SJCRH30 (cell line): ENCODE measurements around the gene FES. TPM values are rescaled to one million over a fixed set of nuclear protein-coding genes. Genes with fewer than 3 reads are reported as not detected.
"Not testable (repeated sequence)": the region's sequence is repeated elsewhere in the genome, so short reads cannot be mapped to it uniquely, and the experiment has no call there.

ENCODE experiments used
- DNase-seq, 2 experiments: peaks; one replicate each; pipeline ENCODE4 v3.0.0-alpha.2; 2015 to 2020
- H3K27ac ChIP-seq: fragments of 250-450 bp; sonication (Bioruptor Pico); 2 replicates; pipeline ENCODE4 v1.5.1; 2020; ENCODE audit warnings: mild to moderate bottlenecking, moderate library complexity
- H3K27me3 ChIP-seq: fragments of 250-450 bp; sonication (Bioruptor Pico); 2 replicates; pipeline ENCODE4 v1.5.1; 2020; ENCODE audit warnings: mild to moderate bottlenecking, moderate library complexity
- H3K36me3 ChIP-seq: fragments of 250-450 bp; sonication (Bioruptor Pico); 2 replicates; pipeline ENCODE4 v1.5.1; 2020; ENCODE audit warnings: mild to moderate bottlenecking, moderate library complexity
- H3K4me1 ChIP-seq: fragments of 250-450 bp; sonication (Bioruptor Pico); 2 replicates; pipeline ENCODE4 v1.5.1; 2020; ENCODE audit warnings: mild to moderate bottlenecking, moderate library complexity
- H3K4me3 ChIP-seq: fragments of 250-450 bp; sonication (Bioruptor Pico); 2 replicates; pipeline ENCODE4 v1.5.1; 2020; ENCODE audit warnings: mild to moderate bottlenecking, moderate library complexity
- H3K9me3 ChIP-seq: fragments of 250-450 bp; sonication (Bioruptor Pico); replicated peaks from 2 replicates; pipeline ENCODE4 v1.5.1; 2020; ENCODE audit warnings: mild to moderate bottlenecking, moderate library complexity
- total RNA-seq: library from RNA; depleted of rRNA; stranded (reverse); fragments of >200 nt; shearing (Covaris generic); gene quantifications from 2 replicates; pipeline ENCODE4 v1.2.3, GENCODE V29; 2014

Gene FES
- total RNA-seq, 1 experiment from 2014 or later: 1.1 TPM

- peak; percentile 39 to 58 for DNase-seq
- H3K27ac ChIP-seq: peak within 1 kb of the TSS; percentile 33
- H3K4me1 ChIP-seq: peaks cover 13% of the 10 kb centered on the region
- H3K36me3 ChIP-seq: peaks cover 2% of the 10 kb centered on the region; the same call in 1 of the 2 replicates
- no peaks in the 10 kb centered on the region for H3K27me3 ChIP-seq
- no peaks in the 10 kb centered on the region for H3K9me3 ChIP-seq
- peak within 1 kb of the TSS; percentile 67 for H3K4me3 ChIP-seq
These were observed 18.8 kb downstream of the FES start, which contains the start of gene MAN2A2 for GRCh38 chr15:90902840-90903732. Gene MAN2A2, plus strand, starts transcription at chr15:90903302. Its CDS starts 906 bp downstream, at chr15:90904208.

DNA sequence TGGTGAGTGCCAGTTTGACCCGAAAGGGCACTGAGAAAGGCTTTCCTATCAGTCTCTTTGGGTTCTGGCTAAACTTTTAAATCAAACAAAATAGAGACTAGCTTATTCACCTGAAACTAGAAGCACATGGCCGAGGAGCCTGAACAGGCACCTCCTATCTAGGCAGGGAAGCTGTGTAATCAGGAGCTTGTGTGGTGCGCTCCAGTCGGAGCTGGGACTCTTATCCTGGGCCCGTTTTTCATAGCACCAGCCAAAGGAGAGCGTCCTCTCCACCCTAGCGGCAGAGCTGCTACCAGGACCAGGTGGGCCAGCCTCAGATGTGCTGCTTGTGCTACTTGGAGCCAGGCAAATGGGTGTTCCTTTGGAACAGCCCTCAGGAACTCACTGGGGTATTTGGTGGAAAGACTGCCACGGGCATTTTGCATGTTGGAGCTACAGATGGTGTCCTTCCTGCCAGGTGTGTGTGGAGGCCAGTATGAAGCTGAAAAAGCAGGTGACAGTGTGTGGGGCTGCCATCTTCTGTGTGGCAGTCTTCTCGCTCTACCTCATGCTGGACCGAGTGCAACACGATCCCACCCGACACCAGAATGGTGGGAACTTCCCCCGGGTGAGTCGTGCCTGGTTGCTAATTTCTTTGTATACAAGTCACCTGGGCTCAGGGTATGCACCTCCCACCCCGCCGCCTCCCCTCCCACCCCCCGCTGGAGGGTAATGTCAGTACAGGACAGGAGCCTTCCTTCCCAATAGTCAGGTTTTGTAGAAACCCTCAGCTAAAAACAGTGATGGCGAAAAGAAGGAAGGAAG is 19.6 kb downstream of the FES start:
- no peak for DNase-seq
- peak overlapping the region; percentile 67 for H3K4me3 ChIP-seq
- no peaks in the 10 kb centered on the region for H3K9me3 ChIP-seq
- no peak overlapping the region for H3K27ac ChIP-seq
- H3K27me3 ChIP-seq: no peaks in the 10 kb centered on the region
- peaks cover 13% of the 10 kb centered on the region for H3K4me1 ChIP-seq
- H3K36me3 ChIP-seq: peaks cover 2% of the 10 kb centered on the region; the same call in 1 of the 2 replicates

DNA sequence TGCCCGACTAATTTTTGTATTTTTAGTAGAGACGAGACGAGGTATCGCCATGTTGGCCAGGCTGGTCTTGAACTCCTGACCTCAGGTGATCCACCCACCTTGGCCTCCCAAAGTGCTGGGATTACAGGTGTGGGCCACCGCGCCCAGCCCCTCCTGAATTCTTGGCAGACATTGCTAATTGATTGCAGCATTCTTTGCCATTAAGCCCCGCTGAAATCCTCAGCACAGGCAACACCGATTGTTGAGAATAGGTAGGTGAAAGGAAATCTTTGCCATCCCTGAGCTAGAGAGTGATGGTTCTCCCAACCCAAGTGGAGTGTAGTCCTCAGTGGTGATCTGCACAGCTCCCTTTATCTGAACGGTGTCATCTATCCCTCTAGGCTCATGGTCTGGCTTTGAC is 20.4 kb downstream of the FES start:
- Histone ChIP-seq H3K27me3 (no peaks in the 10 kb centered on the region), H3K27ac (no peak overlapping the region), H3K36me3 (peaks cover 2% of the 10 kb centered on the region; the same call in 1 of the 2 replicates), H3K4me3 (no peak overlapping the region), H3K9me3 (no peaks in the 10 kb centered on the region), H3K4me1 (peaks cover 13% of the 10 kb centered on the region)
- DNase-seq: no peak

GRCh38 chr15:90905306-90906180 is 21.2 kb downstream of the FES start:
- Histone ChIP-seq H3K9me3 (no peaks in the 10 kb centered on the region), H3K4me3 (no peak overlapping the region), H3K36me3 (peaks cover 2% of the 10 kb centered on the region; the same call in 1 of the 2 replicates), H3K27me3 (no peaks in the 10 kb centered on the region), H3K4me1 (peaks cover 13% of the 10 kb centered on the region), H3K27ac (no peak overlapping the region)
- DNase-seq: no peak

GRCh38 chr15:90906181-90906849 is 22.0 kb downstream of the FES start:
- Histone ChIP-seq H3K27ac (no peak overlapping the region), H3K27me3 (no peaks in the 10 kb centered on the region), H3K36me3 (peaks cover 2% of the 10 kb centered on the region; the same call in 1 of the 2 replicates), H3K4me3 (no peak overlapping the region), H3K9me3 (no peaks in the 10 kb centered on the region), H3K4me1 (peaks cover 13% of the 10 kb centered on the region)
- DNase-seq: no peak

- H3K4me1 ChIP-seq: peaks cover 7% of the 10 kb centered on the region
- H3K4me3 ChIP-seq: no peak overlapping the region
- no peak overlapping the region for H3K27ac ChIP-seq
- DNase-seq: no peak
- H3K36me3 ChIP-seq: peaks cover 2% of the 10 kb centered on the region; the same call in 1 of the 2 replicates
- no peaks in the 10 kb centered on the region for H3K27me3 ChIP-seq
- no peaks in the 10 kb centered on the region for H3K9me3 ChIP-seq
These were observed 22.9 kb downstream of the FES start for GRCh38 chr15:90907051-90907660.

DNA sequence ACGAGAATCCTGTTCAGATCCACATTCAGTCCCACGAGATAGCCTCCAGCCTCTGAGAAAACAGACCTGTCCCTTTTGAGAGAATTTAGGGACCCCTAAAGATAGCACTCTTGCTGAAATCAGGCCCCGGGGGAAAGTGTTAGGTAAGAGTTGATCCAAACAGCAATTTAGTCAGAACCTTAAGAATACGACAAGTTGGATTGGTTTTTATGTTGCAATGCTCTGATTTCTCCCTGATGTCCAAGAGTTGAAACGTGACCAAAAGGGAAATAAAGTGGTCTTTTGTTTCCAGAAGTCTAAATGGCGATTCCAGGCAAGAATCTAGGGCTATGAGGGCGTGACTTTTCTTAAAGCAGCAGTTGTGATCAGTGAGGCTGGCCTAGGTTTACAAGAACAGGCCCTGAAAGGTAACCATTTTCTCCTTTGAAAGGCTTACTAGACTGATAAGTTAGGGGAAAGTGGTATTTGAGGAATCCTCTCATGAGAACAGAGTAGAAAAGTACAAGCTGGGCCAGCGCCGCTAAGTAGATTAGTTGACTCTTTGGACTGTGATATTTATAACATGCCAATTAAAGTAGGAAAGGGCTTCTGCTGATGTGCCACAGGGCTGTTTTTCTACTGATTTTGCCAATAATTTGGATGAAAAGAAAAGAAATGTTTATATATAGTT is 23.7 kb downstream of the FES start:
- H3K9me3 ChIP-seq: no peaks in the 10 kb centered on the region
- no peak for DNase-seq
- peaks cover 7% of the 10 kb centered on the region for H3K4me1 ChIP-seq
- H3K4me3 ChIP-seq: no peak overlapping the region
- peaks cover 2% of the 10 kb centered on the region; the same call in 1 of the 2 replicates for H3K36me3 ChIP-seq
- H3K27ac ChIP-seq: no peak overlapping the region
- no peaks in the 10 kb centered on the region for H3K27me3 ChIP-seq

DNA sequence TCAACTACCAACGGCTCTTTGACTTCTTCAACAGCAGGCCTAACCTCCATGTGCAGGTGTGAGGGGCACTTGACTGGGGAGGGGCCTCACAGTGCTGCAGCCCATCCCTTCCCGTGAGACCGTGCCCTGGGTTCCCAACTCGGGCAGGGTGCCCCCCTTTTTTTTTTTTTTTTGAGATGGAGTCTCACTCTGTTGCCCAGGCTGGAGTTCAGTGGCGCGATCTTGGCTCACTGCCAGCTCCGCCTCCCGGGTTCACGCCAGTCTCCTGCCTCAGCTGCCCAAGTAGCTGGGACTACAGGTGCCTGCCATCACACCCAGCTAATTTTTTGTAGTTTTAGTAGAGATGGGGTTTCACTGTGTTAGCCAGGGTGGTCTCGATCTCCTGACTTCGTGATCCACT is 25.1 kb downstream of the FES start:
- not testable (repeated sequence) for H3K9me3 ChIP-seq, H3K27ac ChIP-seq, H3K36me3 ChIP-seq, DNase-seq, H3K4me1 ChIP-seq, H3K4me3 ChIP-seq, H3K27me3 ChIP-seq

- H3K27me3 ChIP-seq: no peaks in the 10 kb centered on the region
- peaks cover 12% of the 10 kb centered on the region for H3K4me1 ChIP-seq
- peaks cover 2% of the 10 kb centered on the region; the same call in 1 of the 2 replicates for H3K36me3 ChIP-seq
- no peak overlapping the region for H3K4me3 ChIP-seq
- no peak overlapping the region for H3K27ac ChIP-seq
- no peaks in the 10 kb centered on the region for H3K9me3 ChIP-seq
- DNase-seq: no peak
These were observed 25.7 kb downstream of the FES start for GRCh38 chr15:90909976-90910375.

DNA sequence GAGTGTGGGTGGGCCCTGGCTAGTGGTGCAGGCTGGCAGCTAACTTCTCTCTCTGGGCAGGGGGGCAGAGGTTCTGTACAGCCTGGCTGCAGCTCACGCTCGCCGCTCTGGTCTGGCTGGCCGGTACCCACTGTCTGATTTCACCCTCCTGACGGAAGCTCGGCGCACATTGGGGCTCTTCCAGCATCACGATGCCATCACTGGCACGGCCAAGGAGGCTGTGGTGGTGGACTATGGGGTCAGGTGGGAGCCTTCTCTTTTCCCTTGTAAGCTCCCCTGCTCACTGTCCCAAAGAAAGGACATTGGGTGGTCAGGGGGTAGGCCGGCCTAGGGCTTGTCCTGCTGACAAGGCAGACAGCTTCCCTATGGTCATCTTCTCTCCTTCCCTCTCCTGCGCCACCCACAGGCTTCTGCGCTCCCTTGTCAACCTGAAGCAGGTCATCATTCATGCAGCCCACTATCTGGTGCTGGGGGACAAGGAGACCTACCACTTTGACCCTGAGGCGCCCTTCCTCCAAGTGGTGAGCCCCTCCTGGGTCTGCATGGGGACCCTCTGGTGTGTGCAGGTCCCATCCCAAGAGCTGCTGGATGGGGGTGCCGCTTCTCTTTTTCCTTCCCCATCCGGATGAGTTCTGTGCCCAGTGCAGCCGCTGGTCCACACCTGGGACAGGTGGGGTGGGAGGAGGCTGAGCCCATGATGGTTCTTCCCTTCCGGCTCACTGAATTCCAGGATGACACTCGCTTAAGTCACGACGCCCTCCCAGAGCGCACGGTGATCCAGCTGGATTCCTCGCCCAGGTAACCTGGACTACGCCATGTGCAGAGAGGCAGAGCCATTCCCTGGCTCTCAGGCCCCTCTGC is 26.4 kb downstream of the FES start:
- Histone ChIP-seq H3K27me3 (no peaks in the 10 kb centered on the region), H3K27ac (no peak overlapping the region), H3K36me3 (no peaks in the 10 kb centered on the region)

GRCh38 chr15:90911302-90911623 is 27.0 kb downstream of the FES start:
- Histone ChIP-seq H3K9me3 (no peaks in the 10 kb centered on the region), H3K27me3 (no peaks in the 10 kb centered on the region), H3K4me3 (no peak overlapping the region), H3K27ac (no peak overlapping the region), H3K36me3 (no peaks in the 10 kb centered on the region), H3K4me1 (peaks cover 25% of the 10 kb centered on the region)
- DNase-seq: no peak

More for the DNA sequence above, 26.4 kb downstream of the FES start:
- peaks cover 19% of the 10 kb centered on the region for H3K4me1 ChIP-seq
- H3K9me3 ChIP-seq: no peaks in the 10 kb centered on the region
- no peak for DNase-seq
- H3K4me3 ChIP-seq: no peak overlapping the region

DNA sequence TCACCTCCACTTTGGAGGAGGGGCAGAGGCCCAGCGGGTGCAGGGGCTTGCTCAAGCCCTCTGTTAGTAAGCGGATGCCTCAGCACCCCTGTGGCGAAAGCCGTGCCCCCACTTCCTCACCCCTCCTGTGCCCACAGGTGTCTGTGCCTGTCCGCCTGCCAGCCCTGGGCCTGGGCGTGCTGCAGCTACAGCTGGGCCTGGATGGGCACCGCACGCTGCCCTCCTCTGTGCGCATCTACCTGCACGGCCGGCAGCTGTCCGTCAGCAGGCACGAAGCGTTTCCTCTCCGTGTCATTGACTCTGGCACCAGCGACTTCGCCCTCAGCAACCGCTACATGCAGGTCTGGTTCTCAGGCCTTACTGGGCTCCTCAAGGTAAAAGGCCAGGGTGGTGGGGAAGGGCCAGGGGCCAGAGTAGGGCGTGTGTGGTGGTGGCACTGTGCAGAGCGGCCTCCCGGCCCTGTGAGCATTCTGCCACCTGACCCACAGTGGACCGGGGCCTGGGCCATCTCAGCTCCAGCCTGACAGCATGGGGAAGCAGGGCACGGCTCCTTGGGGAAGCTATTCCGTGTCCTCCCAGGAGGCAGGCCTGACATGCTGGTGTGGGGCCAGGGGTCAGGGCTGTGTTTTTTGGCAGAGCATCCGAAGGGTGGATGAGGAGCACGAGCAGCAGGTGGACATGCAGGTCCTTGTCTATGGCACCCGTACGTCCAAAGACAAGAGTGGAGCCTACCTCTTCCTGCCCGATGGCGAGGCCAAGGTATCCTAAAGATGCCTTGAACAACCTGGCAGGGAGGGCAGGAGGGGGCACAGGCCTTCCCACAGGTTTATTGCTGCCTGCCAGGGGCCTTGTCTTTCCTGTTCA is 27.8 kb downstream of the FES start:
- no peak for DNase-seq
- Histone ChIP-seq H3K36me3 (no peaks in the 10 kb centered on the region), H3K4me3 (no peak overlapping the region), H3K27me3 (no peaks in the 10 kb centered on the region), H3K4me1 (peaks cover 31% of the 10 kb centered on the region), H3K9me3 (no peaks in the 10 kb centered on the region), H3K27ac (no peak overlapping the region)
